ENCODE data around the gene TGFBR2.

TGFBR2 gene

DNA sequence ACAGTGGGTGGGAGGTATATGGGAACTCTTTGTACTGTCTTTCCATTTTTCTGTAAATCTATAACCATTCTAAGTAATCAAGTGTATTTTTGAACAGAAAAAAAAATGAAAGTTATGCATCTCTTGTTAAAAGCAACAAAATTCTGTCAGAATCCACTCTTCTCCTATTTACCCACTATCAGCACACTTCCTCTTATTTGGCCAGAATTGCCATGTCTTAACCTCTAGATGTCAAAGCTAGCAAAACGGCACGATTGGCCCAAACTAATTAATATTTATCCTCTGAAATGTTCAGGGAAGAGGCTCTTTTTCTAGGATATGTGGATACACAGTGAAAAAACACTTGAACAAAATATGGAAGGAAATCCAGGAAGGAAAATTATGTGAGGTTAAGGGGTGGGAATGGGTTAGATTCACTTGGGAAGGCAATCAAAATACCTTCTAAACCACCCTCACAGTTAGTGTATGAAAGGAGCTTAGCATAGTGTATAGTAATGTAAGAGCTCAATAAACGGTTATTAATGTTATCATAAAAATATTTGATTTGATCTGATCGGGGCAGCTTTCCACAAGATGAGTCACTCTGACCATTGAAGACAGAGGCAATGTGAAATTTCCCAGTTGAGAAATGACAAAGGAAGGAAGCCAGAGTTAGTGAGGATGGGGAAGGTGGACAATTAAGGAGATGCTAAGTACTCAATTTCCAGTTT is 20.1 kb upstream of the TGFBR2 start:
- no peak overlapping the region for H3K4me3 ChIP-seq (ENCODE audit: low read depth, low read length)
- DNase-seq (ENCODE audit: low read depth), result no peak
- in situ Hi-C loops (cut with HindIII; ENCODE audit: low sequenced_read_pairs), result no loop called here
- TF ChIP-seq, protein P1, sequence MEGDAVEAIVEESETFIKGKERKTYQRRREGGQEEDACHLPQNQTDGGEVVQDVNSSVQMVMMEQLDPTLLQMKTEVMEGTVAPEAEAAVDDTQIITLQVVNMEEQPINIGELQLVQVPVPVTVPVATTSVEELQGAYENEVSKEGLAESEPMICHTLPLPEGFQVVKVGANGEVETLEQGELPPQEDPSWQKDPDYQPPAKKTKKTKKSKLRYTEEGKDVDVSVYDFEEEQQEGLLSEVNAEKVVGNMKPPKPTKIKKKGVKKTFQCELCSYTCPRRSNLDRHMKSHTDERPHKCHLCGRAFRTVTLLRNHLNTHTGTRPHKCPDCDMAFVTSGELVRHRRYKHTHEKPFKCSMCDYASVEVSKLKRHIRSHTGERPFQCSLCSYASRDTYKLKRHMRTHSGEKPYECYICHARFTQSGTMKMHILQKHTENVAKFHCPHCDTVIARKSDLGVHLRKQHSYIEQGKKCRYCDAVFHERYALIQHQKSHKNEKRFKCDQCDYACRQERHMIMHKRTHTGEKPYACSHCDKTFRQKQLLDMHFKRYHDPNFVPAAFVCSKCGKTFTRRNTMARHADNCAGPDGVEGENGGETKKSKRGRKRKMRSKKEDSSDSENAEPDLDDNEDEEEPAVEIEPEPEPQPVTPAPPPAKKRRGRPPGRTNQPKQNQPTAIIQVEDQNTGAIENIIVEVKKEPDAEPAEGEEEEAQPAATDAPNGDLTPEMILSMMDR (IDR thresholded peaks at IDR 0.05; ENCODE audit: low read depth, low read length, missing control alignments), result no peak

DNA sequence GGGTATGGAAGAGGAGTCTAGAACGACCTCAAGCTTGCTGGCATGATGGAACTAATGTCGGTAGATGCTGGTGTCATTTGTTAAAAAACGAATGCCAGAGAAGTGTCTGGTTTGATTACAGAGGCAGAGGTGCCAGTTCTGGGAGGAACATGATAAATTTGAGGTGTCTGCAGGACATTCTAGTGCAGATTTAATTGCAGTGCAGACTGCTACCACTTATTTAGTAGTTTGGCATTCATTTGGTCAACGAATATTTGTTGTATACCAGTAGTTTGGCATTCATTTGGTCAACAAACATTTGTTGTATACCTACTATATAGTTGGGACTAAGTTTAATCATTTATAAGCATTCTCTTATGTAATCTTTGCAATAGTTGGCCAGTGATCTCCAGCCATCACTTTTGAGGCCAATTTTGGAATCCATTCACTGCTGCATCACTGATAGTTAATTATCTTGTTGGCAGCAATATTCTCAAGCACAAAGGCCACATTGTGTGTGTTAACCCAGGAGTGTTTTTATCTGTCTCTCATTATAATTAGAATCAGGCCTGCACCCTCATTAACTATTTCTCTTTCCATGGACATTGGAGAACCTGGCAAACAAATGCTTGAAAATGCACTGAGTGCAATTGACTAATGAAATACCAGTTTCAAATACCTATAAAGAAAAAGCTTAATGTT is 19.5 kb upstream of the TGFBR2 start:
- in situ Hi-C loops (cut with HindIII; ENCODE audit: low sequenced_read_pairs), result no loop called here
- TF ChIP-seq, protein P1 (IDR thresholded peaks at IDR 0.05; ENCODE audit: low read depth, low read length, missing control alignments), result no peak
- no peak for DNase-seq (ENCODE audit: low read depth)
- H3K4me3 ChIP-seq (ENCODE audit: low read depth, low read length), result no peak overlapping the region

DNA sequence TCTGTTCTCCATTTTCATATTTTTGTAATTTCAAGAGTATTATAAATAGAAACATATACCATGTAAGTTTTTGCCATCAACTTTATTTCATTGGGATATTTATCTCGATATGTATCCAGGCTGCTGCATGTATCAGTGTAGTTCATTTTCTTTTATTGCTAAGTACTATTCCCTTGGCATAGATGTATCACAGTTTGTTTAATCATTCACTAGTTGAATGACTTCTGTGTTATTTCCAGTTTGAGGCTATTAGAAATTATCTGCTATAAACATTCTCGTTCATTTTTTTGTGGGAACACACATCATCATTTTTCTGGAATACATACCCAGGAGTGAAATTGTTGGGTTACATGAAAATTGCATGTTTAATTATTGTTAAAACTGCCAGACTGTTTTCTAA is 18.5 kb upstream of the TGFBR2 start:
- TF ChIP-seq, protein P1 (IDR thresholded peaks at IDR 0.05; ENCODE audit: low read depth, low read length, missing control alignments), result no peak
- no peak overlapping the region for H3K4me3 ChIP-seq (ENCODE audit: low read depth, low read length)
- in situ Hi-C loops (cut with HindIII; ENCODE audit: low sequenced_read_pairs), result no loop called here
- DNase-seq (ENCODE audit: low read depth), result no peak

DNA sequence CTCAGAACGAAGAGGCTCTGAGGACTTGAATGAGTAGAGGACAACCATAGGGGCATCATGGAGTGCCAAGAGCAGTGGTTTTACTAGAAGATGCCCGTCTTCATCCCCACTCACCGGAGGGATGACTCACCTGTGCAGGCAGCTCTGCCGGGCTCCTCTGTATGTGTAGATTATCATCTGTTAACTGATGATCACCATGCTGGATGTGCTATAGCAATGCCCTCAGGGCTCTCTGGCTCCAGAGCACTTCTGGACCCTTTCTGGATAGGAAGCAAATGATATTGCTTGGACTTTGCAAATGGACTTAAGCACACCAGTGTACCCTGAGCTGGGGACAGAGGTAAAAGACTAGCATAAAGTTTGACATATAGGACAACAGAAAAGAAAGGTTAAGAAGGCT is 10.2 kb upstream of the TGFBR2 start:
- no peak overlapping the region for H3K4me3 ChIP-seq (ENCODE audit: low read depth, low read length)
- DNase-seq (ENCODE audit: low read depth), result no peak
- TF ChIP-seq, protein P1 (IDR thresholded peaks at IDR 0.05; ENCODE audit: low read depth, low read length, missing control alignments), result no peak
- in situ Hi-C loops (cut with HindIII; ENCODE audit: low sequenced_read_pairs), result loop anchor here (5.0 kb wide), 1 partner anchor 34 kb away; no protein-coding TSS in a partner anchor

DNA sequence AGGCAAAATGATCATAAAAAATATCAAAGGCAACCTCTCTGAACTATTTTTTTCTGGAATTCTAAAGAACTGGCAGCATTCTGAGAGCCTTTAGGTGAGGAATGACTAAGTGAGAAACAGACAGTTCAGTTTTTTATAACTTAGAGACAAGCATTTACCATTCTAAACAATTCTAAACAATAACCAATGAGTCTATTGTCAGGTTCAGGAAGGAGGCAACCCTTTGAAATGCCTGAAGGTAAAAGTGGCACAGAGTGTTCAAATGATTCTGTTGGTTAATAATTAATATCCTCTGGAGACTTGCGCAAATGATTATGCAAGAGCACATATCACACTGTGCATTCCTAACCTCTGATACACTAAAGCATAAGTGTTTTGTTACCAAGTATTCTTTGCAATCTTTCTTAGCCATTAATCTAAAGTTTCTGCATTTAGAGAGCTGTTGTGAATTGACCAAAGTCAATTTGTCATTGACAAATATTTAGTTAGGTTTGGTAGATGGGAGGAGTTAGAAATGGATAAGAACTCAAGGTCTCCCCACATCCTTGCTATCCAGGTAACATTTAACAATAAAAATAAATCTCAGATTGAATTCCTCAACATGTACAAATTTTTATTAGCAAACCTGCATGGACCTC is 9.2 kb upstream of the TGFBR2 start:
- in situ Hi-C loops (cut with HindIII; ENCODE audit: low sequenced_read_pairs), result loop anchor here (5.0 kb wide), 1 partner anchor 35 kb away; no protein-coding TSS in a partner anchor
- peak; percentile 38 for DNase-seq (ENCODE audit: low read depth)
- TF ChIP-seq, protein P1 (IDR thresholded peaks at IDR 0.05; ENCODE audit: low read depth, low read length, missing control alignments), result no peak
- no peak overlapping the region for H3K4me3 ChIP-seq (ENCODE audit: low read depth, low read length)

DNA sequence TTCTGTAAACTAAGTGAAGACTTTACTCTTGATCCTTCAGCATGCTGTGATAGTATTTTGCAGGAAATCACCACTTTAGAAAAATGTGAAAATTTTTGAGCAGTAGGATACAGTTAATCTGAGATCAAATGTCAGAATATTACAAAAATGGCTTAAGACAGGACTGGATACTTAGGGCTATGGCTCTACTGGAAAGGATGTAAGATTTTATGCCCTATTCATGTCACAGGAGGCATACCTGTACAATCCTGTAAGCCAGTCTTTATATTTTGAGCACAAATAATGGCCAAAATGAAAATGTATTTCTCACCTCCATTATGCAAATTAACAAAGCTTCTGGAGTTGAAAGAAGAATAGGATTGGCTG is 8.6 kb upstream of the TGFBR2 start:
- TF ChIP-seq, protein P1 (IDR thresholded peaks at IDR 0.05; ENCODE audit: low read depth, low read length, missing control alignments), result no peak
- no peak for DNase-seq (ENCODE audit: low read depth)
- in situ Hi-C loops (cut with HindIII; ENCODE audit: low sequenced_read_pairs), result loop anchor here (5.0 kb wide), 1 partner anchor 35 kb away; no protein-coding TSS in a partner anchor
- H3K4me3 ChIP-seq (ENCODE audit: low read depth, low read length), result no peak overlapping the region
